Stimulated activated CD8-positive, alpha-beta memory T cell treated with anti-CD3 and anti-CD28 coated beads, Interleukin-12 subunit alpha, Interleukin-12 subunit beta, amount 100 ng/mL, for 4 hours (primary cell): ENCODE measurements around the gene CHML.

Experiments
- DNase-seq: peaks from one replicate; pipeline ENCODE4 v3.0.0-alpha.2; 2020; ENCODE audit warnings: low read depth

CHML gene

DNA sequence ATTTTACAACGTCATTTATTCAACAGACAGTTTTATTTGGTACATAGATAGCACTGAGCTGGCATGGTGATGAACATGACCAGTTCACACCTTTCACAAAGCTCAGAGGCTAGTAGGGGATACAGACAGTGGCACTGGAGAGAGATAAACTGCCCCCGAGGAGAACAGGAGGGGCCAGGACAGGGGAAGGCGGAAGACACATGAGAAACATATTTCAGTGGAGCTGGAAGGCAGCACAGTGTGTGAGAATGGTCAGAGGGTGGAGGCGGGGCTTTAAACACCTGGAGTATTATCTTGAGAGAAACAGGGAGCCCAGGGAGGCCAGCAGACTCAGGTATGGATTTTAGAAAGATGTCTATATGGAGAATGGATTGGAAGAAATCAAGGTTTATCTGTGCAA is 49.5 kb downstream of the CHML start:
- DNase-seq, result no peak
